22Rv1 (cell line): ENCODE results near the gene NRIP3.
"Not testable (repeated sequence)": the region's sequence is repeated elsewhere in the genome, so short reads cannot be mapped to it uniquely, and the experiment has no call there.

ENCODE experiments used
- H3K27ac ChIP-seq: fragments of 450-650 bp; 2 replicates; pipeline ENCODE4 v1.5.1; 2017
- ZFX ChIP-seq: fragments of 450-650 bp; IDR thresholded peaks from 2 replicates; pipeline ENCODE4 v1.6.1; 2017; ENCODE audit warnings: antibody characterized with exemption, borderline replicate concordance
- TF ChIP-seq, protein P1 (sequence below): fragments of 450-650 bp; IDR thresholded peaks from 2 replicates; pipeline ENCODE4 v1.5.1; 2017; ENCODE audit warnings: mild to moderate bottlenecking

The NRIP3 gene

DNA sequence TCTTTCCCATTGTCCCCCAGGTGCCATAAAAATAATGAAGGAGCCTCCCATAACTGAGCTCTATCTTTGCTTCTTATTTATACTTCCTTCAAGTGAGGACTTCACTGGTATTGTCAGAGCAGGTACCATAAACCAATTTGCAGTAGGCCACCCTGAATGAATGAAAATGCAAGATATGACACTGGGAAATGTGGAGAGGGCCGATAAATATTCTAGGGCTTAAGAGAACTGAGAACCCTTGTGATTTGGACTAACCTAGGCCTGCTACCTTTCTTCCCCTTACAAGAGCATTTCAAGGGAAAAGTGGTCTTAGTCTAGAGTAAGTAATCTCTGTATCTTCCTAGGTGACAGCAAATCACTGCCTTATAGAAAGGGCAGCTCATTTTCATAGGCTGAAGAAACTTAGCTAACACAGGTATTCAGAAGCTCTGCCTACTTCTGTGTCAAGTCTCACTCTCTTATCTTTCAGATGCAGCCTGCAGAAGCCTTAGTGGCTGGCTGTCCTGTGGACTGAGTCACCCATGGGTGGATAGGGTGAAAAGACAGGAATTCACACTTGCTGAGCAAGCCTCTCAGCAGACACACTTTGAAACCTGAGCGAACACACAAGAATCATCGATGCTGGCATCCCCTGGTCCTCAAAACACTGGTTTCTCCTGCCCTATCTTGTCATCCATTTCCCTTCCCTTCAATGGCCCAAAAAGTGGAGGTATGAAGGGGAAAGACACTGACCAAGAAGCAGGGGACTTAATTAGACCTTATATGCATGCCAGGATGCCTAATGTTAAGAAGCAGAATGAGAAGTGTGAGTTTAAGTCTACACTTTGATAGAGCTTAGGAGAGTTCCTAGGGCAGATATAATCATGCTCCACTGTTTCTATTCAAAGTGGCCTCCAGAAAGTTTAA, 15.2 kb downstream of the NRIP3 start:
- H3K27ac ChIP-seq, result no peak overlapping the region
- TF ChIP-seq ZFX, result no peak
- TF ChIP-seq, protein P1, sequence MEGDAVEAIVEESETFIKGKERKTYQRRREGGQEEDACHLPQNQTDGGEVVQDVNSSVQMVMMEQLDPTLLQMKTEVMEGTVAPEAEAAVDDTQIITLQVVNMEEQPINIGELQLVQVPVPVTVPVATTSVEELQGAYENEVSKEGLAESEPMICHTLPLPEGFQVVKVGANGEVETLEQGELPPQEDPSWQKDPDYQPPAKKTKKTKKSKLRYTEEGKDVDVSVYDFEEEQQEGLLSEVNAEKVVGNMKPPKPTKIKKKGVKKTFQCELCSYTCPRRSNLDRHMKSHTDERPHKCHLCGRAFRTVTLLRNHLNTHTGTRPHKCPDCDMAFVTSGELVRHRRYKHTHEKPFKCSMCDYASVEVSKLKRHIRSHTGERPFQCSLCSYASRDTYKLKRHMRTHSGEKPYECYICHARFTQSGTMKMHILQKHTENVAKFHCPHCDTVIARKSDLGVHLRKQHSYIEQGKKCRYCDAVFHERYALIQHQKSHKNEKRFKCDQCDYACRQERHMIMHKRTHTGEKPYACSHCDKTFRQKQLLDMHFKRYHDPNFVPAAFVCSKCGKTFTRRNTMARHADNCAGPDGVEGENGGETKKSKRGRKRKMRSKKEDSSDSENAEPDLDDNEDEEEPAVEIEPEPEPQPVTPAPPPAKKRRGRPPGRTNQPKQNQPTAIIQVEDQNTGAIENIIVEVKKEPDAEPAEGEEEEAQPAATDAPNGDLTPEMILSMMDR, result no peak

DNA sequence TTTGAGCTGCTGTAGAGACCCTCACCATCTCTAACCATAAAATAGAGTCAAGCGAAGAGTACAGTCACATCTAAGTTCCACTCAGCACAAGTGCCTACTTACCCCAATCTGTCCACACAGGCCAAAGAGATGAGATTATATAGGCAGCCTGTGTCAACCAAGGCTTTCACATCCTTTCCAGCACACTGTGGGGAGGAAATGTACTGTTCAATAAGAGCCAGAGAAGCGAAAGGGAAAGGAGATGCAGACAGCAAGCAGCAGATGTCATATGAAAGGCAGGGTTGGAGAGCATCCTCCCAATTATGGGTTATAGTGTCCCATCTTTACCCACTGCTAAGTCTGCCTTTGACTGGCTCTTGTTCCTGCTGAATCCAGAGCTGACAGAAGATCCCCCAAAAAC, 16.4 kb downstream of the NRIP3 start:
- H3K27ac ChIP-seq, result no peak overlapping the region
- TF ChIP-seq, protein P1, result no peak
- no peak for TF ChIP-seq ZFX

DNA sequence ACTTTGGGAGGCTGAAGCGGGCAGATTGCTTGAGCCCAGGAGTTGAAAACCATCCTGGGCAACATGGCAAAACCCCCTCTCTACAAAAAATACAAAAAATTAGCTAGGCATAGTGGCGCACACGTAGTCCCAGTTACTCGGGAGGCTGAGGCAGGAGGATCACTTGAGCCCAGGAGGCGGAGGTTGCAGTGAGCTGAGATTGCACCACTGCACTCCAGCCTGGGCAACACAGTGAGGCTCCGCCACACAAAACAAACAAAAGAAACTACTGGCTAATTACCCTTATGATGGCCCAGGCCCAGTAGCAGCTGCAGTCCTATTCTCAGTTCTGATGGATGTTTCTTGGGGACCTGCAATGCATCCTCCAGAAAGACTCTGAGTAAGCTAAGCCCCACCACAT, 17.0 kb downstream of the NRIP3 start:
- H3K27ac ChIP-seq, result not testable (repeated sequence)

DNA sequence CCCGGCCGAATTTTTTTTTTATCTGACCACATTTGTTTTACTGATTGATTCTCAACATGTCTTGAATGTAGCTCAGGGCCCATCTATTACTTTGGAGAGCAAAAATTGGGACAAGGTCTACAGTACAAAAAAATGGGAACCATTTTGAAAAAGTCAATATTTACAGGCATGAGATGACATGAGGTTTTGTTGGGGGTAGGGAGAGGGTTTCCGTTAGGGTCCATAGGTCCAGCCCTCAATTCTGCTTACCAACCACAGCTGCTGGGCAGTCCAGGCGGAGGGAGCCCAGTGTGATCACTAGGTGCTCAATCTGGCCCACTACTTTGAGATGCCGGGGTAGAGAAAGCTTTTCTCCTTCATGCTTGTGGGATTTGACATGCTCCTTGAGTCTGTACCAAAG, 18.3 kb downstream of the NRIP3 start:
- TF ChIP-seq ZFX, result no peak
- TF ChIP-seq, protein P1, result no peak
- no peak overlapping the region for H3K27ac ChIP-seq

DNA sequence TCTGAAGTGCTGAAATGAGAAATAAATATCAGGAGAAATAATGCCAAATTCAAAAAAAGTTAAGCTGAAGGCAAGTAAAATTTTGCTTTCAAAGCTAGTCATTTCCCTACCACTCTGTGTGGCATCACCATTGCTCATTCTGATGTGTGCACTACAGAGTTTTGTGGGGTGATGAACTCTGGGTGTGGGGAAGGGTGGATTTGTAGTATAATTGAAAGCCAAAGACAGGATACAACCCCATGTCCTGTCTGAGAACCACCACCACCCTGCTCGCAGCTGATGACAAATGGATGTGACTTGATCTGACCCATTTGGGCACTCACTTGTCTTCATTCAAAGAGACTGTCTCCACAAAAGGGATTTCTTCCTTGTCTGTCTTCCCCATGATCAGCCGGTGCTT, 20.2 kb downstream of the NRIP3 start:
- TF ChIP-seq, protein P1, result no peak
- no peak for TF ChIP-seq ZFX
- no peak overlapping the region for H3K27ac ChIP-seq

DNA sequence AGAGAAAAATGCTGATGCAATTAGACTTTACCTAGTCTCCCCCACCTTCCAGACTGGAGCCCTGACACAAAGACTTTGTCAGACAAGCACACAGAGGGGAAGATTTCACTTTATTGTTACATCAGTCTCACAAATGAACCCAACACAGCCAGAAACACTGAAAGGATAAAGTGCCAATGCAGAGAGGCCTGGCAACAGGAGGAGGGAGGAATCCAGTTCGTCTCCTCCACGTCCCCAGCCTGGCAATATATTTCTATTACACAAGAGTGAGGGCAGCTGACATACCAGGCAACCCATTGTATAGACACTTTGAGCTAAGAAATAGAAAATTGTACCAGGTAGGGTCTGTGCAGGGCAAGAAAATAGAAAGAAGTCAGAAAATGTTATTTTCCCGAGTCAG, 23.3 kb downstream of the NRIP3 start:
- H3K27ac ChIP-seq, result no peak overlapping the region
- TF ChIP-seq, protein P1, result no peak
- TF ChIP-seq ZFX, result no peak

DNA sequence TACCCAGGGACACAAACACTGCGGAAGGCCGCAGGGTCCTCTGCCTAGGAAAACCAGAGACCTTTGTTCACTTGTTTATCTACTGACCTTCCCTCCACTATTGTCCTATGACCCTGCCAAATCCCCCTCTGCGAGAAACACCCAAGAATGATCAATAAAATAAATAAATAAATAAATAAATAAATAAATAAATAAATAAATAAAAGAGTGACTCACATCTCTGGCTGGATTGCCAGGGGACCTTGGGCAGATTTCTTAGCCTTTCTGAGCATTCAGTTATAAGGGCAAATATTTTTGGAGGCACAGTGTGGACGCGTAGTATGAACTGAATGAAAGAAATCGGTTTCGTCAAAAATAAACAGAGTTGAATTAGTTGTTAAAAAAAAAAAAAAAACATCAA, 24.4 kb downstream of the NRIP3 start:
- not testable (repeated sequence) for H3K27ac ChIP-seq

DNA sequence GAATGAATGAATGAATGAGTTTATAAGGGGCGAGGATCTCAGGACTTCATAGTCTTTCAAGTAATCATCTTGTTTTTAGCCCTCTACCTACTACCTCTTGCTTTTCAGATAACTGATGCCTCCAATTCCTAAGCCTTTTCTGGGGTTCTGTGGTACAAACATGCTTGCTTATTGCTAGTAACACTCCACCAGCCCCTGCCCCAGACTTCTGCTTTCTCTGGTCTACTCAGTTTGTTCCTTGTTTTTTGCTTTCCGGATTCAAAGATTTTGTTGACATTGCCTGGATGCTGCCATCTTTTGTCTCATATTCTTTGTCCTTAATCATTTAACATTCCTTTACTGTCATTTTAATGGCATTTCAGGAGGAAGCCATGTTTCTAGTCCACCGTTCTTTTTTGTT, 30.7 kb downstream of the NRIP3 start:
- TF ChIP-seq, protein P1, result no peak
- no peak for TF ChIP-seq ZFX
- no peak overlapping the region for H3K27ac ChIP-seq
